Upper lobe of left lung (tissue), 4 donors: ENCODE data around the gene RUNX1.

Experiments
- EP300 ChIP-seq, 4 donors: sonication (generic); formaldehyde crosslinking; IDR thresholded peaks; one replicate each; pipeline ENCODE4 v1.5.1; 2017; ENCODE audit warnings: antibody characterized with exemption in 4 of 4, control low read depth in 2 of 4
- POLR2A ChIP-seq, 4 donors: fragments of 450-650 bp; IDR thresholded peaks; one replicate each; pipeline ENCODE4 v1.5.1; 2016 to 2017; ENCODE audit warnings: antibody characterized with exemption in 4 of 4, mild to moderate bottlenecking in 2 of 4
- POLR2AphosphoS5 ChIP-seq, 2 donors: sonication (generic); formaldehyde crosslinking; IDR thresholded peaks; one replicate each; pipeline ENCODE4 v1.5.1; 2017; ENCODE audit warnings: antibody characterized with exemption in 2 of 2
- TF ChIP-seq, protein P1 (sequence below), 6 experiments: fragments of 450-650 bp in 4 of 6; fragments of 200-600 bp in 2 of 6; sonication (generic) in 2 of 6; IDR thresholded peaks; one replicate each; pipeline ENCODE4 v1.5.1; 2016 to 2019; ENCODE audit warnings: antibody characterized with exemption in 6 of 6

DNA sequence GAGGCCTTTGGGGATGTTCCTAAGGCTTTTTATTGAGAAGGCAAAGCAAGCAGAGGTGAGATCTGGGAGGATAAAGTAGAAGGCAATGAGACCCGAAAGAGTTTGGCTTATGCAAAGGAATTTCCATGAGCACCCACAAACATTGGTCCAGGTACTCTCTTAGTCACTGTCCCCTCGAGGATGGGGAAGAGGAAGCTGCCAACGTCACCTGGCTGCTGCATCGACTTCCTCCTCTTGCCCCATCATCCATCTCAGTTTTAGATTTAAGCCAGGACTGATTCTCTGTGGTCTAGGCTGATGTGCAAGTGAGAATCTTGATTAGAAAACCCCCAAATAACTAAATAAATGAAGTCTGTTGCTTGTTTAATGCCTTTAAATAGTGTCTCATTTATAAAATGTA is 28.7 kb downstream of the RUNX1 start:
- TF ChIP-seq POLR2A (IDR thresholded peaks at IDR 0.05) = no peak
- TF ChIP-seq, protein P1, sequence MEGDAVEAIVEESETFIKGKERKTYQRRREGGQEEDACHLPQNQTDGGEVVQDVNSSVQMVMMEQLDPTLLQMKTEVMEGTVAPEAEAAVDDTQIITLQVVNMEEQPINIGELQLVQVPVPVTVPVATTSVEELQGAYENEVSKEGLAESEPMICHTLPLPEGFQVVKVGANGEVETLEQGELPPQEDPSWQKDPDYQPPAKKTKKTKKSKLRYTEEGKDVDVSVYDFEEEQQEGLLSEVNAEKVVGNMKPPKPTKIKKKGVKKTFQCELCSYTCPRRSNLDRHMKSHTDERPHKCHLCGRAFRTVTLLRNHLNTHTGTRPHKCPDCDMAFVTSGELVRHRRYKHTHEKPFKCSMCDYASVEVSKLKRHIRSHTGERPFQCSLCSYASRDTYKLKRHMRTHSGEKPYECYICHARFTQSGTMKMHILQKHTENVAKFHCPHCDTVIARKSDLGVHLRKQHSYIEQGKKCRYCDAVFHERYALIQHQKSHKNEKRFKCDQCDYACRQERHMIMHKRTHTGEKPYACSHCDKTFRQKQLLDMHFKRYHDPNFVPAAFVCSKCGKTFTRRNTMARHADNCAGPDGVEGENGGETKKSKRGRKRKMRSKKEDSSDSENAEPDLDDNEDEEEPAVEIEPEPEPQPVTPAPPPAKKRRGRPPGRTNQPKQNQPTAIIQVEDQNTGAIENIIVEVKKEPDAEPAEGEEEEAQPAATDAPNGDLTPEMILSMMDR (IDR thresholded peaks at IDR 0.05) = no peak
- TF ChIP-seq POLR2AphosphoS5 (IDR thresholded peaks at IDR 0.05) = no peak
- no peak for TF ChIP-seq EP300 (IDR thresholded peaks at IDR 0.05)
